HG03045 (cell line): Measurements from ENCODE around the gene CLEC20A.
"Not testable (repeated sequence)": the region's sequence is repeated elsewhere in the genome, so short reads cannot be mapped to it uniquely, and the experiment has no call there.

Experiments used
- ATAC-seq: cut with Tn5 transposase; IDR thresholded peaks from one replicate; pipeline ENCODE4 v1.9.1; 2021; ENCODE audit warnings: mild to moderate bottlenecking, moderate library complexity; ENCODE audit not compliant: unreplicated experiment

Gene CLEC20A

DNA sequence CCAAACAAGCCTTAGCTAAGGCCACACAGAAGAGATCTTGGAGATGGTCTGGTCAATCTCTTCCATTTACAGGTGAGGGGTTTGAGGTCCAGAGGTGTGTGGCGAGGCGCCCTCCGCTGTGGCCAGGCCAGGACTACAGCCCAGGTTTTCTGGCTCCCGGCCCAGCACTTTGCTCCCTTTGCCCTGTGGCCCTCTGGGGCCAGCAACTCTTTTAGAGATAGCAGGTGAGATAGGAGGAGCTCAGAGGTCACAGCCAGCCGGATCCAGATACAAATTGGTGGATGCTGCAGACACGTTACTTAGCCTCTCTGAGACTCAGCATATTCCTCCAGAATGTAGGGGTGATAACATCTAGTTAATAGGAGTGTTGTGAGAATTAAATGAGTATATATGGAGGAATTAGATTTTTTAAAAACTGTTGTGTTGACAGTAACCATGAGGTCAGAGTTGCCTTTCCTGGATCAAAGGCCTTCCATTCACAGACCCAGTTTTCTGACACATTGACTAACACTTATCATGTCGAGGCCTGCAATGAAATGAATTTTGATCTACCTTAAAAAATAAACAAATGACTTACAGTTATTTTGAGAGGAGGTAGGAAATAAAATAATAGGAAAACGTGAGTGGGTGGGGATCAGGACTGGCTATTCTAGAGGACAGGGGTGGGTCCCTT, 32.7 kb upstream of the CLEC20A start:
- ATAC-seq: no peak

DNA sequence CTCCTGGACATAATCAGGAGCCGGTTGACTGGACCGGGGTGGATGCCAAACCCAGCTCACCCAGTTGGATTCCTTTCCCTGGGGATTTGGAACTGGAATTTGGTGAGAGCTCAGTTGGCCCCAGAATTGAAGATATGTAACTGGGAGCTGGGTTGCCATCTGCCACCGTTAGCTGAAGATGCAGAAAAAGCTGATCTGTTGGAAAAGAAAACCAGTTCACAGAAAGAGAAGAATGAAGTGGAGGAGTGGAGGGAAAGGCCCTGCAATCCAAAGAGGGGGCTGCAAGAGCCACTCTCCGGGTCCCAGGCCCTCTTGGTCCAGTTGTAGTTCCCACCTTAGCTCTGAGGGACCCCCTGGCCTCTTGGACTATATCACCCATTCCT, 32.2 kb upstream of the CLEC20A start:
- ATAC-seq: no peak

DNA sequence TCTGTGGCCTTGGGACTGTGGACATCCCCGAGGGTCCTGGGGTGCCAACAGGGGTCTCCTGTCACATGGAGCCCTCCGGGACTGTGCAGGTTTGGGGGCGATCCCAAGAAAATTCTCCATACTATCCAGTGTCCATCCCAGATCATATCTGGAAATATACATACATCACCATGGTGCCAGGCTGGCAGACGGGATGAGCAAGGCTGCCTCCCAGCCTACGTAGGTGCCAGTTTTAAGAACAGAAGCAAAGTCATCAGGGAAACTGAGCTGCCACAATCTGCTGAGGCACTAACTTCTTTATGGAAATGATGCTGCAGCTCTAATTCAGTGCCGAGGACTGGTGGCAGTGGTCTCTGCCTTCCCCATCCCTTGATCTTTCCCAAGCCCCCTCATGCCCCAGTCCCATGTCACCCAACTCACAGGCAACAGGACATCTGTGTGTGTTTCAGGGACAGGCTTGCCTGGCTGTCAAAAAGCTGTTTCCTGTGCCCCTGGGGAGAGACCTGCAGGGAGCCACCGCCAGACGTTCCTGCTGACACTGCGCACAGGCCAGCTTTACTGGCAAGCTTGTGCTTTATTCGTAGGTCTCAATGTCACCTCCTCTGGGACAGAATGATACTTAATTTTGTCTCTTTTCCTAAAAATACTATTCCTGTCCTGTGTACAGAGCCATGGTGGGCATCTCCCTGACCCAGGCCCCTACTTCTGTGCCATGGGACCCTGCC, 31.6 kb upstream of the CLEC20A start:
- ATAC-seq: no peak

DNA sequence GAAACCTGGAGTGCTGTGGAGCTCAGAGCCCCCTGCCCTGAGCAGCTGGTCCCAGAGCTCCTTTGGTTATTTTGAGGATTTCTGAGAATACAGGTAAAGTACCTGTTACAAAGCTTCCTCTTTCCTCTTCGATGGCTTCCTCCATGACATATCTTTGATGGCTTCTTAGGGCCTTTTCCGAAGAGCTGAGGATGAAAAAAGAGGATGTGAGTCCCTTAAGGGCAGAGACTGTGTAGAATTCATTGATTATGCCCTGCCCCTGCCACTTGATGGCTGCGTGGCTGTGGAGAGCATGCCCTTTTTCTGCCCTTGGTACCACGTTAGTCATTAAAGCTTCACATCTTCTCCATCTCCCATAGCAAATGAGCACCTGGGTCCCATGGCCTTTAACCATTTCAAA, 30.4 kb upstream of the CLEC20A start:
- no peak for ATAC-seq

DNA sequence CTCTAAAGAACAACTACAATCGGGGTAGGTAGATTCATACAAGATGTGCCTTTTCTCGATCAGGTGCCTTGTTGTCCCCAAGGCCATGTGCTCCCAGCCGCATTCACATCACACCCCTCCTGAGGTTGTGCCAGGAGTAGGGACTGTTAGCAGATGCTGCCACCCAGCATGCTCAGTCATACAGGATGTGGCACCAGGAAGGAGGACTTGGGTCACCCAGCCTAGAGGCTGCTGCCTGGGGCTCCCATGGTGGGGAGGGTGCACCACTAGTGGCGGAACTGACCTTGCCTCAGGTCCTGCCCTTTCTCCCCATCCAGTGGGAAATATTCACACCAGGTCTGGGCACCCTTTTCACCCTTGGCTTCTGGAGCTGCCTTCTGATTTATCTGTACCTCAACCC, 24.5 kb upstream of the CLEC20A start:
- ATAC-seq: no peak

DNA sequence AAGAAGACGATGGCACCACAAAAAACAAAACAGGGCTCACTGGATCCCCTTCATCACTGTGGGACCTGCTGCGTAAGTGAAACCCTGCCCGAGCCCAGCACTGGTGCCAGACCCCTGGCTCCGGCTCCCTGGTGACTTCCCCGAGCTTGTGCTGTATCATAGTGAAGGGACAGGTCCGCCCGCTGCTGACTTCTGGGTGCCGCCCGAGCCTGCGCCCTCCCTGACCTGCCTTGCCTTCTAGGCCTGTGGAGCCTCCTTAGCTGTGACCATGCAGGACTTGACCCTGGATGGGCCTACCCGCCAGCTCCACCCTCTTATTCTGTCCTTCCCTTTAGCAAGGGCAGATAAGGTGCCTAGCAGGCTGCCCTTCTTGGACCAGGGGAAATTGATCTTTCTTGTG, 24.0 kb upstream of the CLEC20A start:
- ATAC-seq: no peak

DNA sequence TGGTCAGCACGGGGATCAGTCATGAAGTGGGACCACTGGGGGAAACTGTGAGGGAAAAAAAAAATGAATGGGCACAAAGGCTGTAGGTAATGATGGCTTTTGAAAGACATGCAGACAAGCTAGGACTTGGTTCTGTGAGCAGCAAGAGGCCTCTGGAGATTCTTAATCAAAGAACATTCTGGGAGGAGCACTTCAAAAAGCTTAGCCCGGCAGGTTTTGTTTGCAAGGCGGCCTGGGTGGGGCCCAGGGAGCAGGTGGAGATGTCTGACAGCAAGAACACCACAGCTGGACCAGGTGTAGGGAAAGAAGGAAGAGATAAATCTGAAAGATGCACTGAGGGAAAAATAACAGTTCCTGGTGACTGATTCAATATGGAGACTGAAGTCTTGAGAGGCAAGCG, 22.1 kb upstream of the CLEC20A start:
- ATAC-seq: no peak

DNA sequence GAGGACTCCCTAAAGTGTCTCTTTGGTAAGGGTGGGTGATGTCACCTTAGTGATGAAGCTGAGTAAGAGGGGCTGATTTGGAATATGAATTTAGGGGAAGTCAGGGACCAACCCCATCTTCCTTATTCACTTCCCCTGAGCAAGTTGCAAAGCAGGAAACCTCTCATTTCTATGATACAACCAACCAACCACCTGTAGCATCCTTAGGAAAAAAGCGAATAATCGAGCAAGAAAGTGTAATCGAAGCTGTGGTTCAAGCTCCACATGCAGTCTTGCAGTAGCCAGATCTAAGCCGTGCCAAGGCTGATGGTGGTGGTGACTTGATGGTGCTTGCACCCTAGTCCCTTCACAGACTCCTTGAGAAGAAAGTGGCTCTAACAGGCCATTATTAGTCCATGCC, 19.3 kb upstream of the CLEC20A start:
- no peak for ATAC-seq

DNA sequence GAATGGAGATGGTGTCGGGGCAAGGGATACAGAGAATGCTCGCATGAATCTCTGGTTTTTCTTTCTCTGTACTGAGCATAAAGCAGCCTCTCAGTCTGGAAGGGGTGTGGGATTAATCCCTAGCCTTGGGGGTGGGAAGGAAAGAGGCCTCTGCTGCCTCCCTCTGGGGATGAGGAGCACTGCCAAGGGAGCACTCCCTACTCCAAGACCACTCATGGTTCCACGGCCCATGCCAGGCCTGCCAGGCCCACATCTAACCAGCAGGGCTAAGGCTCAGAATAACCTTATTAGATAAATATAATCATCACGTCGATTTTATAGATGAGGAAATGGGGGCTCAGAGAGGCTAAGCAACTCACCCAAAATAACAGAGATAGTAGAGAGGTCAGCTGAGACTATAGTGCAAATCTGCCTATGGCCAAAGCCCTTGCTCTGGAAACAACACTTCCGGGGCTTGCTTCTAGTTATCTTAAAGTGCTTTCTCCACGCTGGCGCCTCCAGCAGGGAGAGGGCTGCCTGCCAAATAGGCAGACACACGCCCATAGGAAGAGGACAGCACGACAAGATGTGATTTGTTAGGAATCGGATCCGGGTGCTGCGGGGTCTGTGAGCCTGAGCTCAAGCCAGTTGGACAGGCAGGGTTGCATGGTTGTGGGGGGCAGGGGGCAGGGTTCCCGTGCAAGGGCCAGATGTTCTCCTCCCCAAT, 16.7 kb upstream of the CLEC20A start:
- ATAC-seq: no peak

DNA sequence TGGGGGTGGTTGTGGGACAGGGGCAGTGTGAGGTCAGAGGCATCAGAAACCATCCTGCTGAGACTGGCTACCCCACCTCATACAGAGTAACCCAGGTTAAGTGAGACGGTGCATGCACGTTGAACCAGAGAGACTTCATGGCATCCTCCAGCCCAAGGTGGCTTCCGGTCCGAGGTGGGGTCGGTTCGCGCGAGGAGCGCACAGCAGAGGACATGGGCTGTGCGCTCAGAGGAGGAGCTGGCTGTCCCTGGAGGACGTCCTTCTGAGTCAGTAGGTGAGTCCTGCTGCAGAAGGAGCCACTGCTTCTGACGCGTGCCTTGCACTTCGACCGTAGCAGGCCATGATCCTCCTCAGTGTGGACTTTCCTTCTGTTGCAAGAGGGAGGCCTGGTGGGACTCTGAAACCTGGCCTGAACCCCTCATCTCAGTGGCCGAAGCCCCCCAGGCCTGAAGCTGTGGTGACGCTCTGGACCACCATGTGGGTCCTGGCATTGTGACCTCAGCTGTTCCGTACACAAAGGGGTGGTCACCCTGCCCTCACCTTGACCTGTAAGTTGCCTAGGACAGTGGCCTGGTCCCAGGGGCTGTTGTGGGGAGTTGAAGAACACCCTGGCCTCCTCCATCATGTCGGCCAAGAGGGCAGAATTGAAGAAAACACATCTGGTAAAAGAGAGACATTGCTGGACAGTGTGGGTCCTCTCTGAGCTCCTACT, 16.0 kb upstream of the CLEC20A start, which contains the start of gene TEX35:
TEX35 (plus strand) TSS at position 544 of the 712 bp plus-strand sequence; CDS start at position 624, 80 bp downstream.
- ATAC-seq: no peak

DNA sequence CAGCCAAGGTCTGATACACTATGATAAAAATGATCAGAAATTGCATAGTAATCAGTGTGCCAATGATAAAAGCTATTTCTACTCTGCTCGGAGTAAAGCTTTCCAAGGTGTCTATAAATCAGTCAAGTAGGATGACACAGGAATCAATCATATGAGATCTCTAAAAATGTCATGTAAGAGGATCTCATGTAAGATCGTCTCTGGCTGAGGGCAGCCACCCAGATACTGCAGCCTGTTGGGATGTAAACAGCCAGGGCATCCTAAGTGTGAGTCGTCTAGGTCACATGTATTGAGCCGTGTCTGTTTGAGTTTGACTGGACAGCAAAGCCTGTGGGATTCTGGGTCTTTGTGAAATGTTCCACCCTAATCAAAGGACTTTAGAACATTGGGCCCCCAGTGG, 13.4 kb upstream of the CLEC20A start:
- no peak for ATAC-seq

DNA sequence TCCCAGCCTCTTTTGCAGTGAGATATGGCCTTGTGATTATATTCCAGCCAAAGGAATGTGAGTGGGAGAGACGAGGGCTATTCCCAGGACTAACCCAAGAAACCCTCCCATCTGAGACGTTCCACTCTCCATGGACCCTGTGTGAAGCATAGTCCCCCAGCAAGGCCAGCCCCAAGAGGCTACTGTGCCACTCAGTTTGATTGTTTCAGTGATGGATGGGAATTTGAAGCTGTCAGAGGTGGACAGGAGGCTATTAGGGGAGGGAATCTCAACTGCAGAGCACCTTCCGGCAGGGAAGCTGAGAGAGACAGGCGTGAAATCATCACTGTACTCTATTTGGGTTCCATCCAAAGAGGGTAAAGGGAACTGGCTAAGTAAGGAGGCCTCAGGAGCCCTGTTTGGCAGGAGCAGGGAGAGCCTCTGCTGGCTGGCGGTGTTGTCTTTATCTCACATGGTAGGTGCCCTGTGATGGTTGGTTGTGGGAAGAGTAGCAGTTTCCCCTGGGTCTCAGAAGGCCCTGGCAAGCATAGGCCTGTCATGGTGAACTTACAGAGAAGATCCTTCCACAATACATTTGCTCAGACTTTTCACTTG, 12.7 kb upstream of the CLEC20A start:
- no peak for ATAC-seq

DNA sequence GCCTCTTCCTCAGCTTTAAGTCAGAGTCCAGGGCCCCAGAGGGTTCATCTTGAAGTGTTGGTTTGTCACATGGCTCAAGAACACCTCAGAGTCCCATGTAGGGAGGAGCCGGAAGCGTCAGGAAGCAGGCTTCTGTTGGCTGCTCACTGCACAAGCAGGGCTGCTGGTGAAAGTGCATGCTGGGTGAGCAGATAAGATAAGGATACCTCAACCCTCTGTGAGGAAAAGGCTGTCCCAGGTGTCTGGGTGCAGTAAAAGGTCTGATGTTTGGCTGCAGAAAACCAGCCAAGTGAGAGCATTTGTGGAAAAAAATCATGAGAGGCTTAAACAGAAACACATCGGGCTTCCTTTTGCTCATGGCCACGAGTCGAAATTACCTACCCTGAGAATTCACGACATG, 9.9 kb upstream of the CLEC20A start:
- no peak for ATAC-seq

DNA sequence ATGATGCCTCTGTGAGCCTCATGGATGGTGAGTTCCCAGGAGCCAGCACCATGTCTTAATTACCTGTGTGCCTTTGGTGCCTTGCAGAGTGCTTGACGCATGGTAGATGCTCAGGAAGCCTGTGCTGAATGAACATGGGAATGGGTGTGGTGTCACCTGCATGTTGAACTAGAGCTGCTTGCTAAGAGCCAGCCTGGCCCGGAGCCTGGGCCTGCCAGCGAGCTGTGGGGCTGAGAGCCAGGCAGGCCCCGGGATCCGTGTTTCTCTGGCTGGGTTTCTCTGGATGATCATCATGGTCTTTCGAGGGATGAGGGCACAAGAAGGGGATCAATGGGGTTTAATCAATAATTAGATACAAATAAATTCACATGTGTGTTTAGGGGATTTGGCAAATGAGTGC, 9.4 kb upstream of the CLEC20A start:
- no peak for ATAC-seq

DNA sequence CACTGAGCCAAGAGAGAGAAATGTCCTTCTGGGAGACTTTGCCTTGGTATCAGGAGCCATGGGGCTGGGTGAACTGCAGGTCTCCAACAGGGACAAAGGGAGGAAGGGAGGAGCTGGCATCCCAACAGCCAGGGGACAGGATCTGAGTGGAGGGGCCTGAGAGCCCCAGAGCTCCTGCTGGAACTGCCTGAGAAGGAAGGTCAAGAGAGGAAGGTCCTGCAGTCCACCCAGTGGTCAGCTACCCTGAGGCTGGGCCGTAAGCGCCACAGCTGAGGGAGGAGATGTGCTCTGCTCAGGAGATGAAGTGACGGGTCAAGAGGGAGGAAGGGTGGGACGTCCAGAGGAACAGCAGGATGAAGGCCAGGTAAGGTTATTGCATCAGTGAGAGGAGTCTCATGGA, 7.5 kb upstream of the CLEC20A start:
- ATAC-seq: no peak

DNA sequence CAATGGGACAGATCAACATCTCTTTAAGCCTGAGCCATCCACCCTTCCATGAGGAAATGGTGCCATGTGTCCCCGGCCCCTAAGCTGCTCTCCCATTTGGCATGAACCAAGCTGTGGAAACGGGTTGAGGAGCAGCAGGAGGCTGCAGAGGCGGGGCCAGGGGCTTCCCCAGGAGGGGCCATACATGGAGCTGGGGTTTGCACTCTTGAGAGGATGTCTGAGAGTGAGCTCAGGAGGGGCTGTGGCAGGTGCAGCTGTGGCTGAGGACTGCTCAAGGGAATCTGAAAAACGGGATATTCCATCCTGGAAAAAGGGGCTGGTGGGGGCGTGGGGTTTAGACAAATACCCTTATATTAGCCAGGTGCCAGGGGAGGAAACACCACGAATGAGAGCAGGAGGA, 7.1 kb upstream of the CLEC20A start:
- no peak for ATAC-seq

DNA sequence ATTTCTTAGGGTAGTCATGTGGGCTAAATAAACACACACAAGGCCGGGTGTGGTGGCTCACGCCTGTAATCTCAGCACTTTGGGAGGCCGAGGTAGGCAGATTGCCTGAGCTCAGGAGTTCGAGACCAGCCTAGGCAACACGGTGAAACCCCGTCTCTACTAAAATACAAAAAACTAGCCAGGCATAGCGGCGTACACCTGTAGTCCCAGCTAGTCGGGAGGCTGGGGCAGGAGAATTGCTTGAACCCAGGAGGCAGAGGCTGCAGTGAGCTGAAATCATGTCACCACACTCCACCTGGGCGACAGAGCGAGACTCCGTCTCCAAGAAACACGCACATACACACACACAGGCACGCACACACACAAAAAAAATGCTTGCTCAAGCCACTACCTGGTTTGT, 6.6 kb upstream of the CLEC20A start:
- ATAC-seq: not testable (repeated sequence)

DNA sequence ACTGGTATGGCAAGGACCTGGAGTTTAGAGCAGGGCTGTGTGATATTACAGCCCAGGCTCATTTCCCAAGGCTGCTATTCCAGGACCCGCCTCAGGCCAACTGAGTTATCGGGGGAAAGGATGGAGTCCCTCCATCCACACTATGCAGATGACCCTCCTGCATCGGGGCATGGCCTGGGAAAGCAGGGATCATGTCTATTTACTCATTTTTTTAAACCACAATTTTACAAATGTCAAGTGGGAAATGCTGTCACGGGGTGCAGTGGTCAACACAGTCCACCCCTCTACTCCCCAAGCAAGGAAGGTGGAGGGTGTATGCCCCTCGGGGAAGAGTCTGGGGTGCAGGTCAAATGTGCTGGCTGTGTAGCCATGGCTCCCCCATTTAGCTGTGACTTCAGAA, 6.1 kb upstream of the CLEC20A start:
- ATAC-seq: no peak

DNA sequence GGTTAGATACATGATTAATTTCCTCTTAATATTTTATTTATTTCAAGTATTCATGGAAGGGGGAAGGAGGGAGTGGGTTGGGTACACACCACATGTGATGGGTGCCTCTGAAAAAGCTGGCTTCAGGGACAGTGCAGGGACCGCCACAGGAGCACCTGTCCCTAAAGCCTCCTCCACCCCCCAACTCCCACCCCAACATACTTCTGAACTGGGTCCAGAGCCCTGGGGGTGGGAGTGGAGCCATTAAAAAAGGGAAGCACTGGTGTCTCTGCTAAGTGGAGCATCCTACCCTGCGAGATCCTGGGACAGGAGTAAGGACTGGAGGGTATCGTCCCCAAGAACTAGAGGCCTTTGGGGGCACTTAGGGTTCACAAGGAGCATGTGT, 5.6 kb upstream of the CLEC20A start:
- ATAC-seq: no peak

DNA sequence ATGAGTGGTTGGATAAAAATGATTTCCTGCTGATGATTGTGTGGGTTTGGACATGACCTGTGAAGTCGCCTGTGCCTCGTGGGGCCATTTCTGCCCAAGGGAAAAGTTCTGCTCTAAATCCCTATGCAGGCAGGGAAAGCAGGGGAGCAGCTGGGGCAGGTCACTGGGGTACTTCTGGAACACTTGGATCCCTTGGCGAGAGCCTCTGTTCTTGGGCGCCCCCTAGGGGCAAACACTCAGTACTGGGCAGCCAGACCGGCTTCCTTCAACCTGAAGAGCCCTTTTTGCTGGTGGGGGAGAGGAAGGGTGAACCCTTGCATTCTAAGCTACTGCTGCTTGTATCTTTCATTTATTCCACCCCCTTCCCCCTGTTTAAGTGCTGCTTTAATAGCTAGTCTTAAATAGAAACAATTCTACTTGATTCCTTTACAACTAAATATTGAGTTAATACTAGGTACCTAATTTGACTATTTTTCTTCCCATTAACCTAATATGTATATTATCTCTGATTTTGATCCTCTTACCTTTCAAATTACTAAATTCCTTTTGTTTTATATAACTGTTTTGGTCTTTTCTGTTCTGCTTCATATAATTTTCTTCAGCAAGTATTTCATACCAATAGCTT, 5.1 kb upstream of the CLEC20A start:
- peak; percentile 75 for ATAC-seq
